ENCODE results near the gene SFXN5.

Gene SFXN5

DNA sequence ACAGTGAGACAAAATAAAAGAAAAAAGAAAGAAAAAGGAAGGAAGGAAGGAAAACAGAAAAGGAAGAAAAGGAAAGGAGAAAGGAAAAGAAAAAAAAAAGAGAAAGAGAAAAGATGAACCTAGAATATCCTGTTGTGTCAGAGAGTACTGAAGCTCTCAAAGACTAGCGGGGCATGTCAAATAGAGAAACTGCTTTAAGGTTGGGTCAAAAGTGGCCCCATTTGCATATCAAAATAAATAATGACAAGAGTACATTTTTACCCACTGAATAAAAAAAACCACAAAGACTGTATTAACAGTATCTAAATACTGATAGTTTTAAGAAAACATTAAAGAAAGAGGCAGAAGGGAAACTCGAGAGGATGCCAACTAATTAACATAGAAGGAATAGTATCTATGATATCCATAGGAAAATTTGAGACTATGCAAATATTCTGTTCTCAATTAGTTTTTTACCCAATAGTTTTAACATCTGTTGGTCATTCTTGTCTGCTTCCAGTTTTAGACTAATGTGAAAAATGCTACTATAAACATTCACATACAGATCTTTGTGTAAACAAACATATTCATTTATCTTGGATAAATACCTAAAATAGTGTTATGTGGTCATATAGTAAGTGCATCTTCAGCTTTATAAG lies 53.2 kb downstream of the SFXN5 start:
- no peak for DNase-seq

DNA sequence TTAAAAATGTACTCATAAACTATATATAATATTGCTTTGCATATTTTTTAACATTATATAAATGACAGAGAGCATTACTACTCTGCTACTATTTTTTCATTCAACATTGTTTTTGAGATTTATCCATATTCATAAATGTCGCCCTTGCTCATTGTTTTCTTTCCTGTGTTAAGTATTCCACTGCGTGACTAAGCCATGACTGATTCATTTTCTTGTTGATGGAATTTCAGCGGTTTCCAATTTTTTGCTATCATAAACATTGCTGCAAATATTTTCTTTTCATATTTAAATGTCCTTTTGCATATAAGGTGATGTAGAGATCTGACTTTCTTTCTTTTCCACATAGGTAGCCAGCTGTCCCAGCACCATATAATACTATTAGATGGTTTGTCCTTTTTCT lies 57.6 kb downstream of the SFXN5 start:
- DNase-seq: no peak

DNA sequence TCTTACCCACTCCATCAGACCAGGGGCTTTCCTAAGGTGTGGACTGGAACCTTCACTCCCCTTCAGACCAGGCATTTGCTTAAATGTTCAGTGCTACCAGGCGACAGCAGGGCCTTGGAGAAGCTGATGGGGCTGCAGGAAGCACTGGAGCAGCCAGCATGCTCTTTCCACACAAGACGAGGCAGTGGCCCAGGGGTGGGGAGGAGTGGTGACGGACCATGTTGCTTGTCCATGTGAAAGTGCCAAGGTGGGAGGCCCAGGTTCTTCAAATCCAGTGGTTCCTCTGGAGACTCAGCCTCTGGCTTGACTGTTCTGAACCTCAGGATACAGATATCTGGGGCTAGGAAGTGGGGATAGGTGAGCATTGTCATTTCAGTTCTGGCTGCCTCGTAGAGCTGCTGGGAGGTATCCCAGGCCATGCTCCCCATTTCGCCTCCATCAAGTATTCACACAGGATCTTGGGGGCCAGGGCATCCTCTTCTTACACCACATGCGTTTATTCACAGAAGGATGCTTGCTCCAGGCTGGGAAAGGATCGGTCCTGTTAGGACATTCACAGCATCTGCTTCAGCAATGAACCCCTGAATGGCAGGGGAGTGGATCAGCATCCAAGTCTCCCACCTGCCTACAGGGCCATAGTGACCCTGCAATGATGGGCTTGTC lies 62.2 kb downstream of the SFXN5 start:
- DNase-seq: no peak

DNA sequence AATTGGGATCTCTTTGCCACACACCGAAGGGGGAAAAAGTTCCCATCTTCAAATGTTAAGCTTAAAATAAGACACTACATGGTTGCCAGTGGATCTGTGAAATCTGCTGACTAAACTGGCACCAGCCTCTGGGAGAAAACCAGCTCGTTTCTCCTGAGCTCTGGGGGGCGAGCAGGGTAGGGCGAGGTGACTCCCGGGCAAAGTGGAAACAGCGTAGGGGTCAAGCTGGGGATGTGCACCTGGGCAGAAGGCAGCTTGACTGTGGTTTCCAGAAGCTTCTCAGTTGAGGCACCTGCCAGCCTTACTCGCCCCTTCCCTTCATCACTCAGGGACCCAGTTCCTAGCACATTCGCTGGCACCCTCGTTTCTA lies 62.8 kb downstream of the SFXN5 start:
- DNase-seq: no peak

DNA sequence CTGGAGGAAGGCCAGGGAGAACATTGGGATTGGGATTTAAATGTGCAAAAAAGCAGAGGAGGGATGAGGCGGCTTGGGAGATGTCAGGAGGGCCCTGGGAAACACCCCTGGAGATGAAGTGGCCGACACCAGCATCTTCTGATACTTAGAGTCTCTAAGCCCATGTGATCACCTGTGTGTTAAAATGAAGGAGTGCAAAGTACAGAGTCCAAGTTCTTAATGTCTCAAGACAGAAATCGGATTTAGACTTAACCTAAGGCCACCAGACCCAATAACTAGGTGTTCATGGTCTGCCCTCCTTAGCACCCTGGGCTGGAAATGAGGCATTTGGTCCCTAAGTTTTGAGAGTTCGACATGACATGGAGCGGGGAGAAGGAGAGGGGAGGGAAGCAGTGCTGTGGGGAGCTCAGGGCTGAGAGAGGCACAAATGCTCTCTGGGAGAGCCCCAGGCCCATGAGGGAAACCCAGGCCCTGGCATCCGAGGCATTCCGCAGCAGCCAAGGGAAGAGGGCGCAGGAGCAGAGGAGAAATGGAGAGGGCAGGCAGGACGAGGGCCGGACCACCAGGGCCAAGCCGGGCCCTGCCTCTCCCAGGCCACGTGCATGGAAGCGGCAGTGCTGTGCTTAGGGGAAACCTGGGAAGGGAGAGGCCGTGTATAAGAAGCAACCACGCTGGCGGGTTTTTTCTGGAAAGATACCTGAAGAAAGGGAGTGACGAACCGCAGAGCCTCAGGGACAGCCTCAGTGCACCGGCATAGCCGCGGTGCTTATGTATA lies 63.3 kb downstream of the SFXN5 start:
- DNase-seq: no peak

DNA sequence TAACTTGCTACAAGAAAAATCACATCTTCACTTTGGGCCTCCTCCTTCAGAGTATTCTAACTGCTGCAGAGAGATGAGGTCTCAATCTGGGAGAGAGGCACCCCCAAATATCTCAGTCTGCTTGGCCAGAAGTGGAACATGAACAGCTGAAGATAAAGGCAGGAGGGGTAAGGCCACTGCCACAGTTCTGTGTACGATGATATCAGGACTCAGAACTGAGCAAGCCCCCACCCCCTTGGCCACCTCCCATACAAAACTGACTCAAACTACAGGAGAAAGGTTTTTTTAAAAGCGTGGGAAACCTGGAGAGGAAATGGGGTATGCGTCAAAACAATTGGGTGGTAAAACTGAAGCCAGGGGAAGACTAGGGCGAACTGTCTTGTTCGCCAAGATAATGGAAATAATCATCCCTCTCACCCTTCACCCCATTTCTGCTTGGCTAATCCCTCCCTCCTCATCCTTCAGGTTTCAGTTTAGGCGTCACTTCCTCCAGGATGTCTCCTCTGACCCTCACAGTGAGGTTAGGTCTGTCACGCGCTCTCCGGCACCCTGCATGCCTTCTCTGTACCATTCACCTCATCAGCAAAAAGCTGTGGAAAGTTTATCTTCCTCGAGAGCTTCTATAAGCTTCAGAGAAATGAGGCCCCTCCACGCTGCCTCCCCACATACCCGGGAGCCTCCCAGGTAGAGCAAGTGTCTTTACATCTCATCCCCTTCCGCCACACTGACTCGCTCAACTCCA lies 64.4 kb downstream of the SFXN5 start:
- DNase-seq: no peak

DNA sequence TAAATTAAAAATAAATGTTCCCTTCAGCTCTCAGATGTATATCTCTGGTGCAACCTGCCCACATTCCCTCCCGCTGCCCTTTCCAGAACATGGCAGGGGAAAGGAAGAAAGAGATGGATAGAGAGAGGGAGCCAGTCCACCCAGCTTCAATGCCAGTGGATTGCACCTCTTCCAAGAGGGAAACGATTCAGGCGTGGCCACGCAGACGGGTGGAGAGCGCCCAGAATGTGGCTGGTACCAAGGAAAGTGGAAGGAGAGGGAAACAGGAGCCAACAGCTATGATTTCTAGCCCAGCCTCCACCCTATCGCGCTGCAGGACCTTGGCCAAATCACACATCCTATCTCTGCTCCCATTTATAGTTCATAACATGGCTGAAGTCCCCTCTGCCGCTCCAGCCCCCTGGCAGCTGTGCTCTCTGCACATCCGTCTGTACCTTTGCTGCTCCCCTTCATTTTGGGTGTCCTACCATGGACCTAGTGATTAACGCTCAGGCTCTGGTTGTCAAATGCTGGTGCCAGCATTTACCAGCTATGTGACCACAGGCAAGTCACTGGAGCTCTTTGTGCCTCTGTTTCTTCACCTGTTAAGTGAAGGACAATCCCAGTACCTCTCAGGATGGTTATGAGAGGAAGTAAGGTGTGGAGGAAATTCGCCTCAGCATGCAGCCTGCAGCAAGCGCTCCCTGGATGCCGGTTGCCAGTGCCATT lies 66.5 kb downstream of the SFXN5 start:
- DNase-seq: no peak

DNA sequence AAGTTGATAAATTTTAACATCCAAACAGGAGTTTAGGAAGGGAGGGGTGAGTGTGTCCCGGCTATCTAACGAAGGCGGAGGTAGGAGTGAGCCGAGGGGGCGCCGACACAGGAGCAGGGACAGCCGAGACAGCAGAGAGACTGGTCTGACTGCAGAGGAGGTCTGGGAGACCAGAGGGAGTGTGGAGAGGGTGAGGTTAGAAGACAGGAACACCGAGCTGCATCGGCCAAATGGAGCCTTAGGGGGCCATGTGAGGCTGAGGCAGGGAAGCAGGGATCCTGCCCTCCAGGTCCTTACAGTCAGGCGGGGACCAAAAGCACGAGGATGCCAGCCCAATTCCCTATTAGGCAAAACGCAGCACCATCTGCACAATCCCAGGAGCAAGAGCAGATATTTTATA lies 67.0 kb downstream of the SFXN5 start:
- DNase-seq: no peak

DNA sequence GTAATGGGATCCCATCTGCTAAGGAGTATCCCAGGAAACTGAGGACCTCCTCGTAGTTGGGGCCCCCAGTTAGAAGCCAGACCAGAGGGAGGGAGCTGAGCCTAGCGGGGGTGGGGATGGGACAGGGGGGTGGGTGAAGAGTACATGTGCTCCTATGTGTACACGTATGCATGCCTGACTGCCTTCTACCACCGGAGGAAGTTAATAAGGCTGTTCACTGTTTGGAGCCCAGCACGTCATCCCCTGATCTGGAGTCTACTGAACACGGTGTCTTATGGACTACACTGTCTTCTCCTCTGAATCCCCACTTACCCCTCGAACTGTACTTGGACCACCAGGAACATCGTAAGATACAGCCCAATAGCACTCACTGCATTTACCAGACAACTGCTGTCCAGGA lies 68.5 kb downstream of the SFXN5 start:
- DNase-seq: no peak

DNA sequence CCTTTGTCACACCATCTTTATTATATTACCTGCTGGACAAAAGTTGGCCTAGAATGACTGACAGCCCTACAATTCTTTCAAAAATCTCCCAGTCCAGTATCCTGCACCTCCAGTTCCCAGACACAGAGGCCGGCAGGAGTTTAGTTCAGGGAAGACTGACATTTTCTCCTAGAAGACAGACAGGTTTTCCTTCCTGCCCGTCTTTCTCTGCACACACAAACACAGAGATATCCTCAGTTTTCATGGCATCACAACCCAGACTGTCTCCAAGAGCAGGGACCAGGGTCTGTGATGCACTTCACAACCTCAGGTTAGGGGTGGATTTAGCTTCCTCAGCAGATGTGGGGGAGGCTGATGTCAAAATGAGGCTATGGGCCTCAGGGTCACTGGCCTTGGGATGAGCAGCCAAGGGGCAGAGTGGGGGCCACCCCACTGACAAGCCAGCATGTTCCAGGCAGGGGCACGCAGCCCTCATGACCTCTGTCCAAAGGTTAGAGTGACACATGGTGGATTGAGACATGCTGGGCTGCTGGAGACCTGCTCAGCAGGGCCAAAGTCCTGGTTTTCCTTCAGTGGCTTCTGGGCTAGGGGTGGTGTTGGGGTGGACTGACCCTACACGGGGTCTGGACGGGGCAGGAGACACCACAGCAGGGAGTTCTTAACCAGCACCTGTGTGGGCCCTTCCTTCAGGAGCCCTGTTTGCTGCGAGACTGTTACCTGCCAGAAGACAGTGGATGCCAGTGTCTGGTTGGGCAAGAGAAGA lies 70.5 kb downstream of the SFXN5 start:
- DNase-seq: no peak

DNA sequence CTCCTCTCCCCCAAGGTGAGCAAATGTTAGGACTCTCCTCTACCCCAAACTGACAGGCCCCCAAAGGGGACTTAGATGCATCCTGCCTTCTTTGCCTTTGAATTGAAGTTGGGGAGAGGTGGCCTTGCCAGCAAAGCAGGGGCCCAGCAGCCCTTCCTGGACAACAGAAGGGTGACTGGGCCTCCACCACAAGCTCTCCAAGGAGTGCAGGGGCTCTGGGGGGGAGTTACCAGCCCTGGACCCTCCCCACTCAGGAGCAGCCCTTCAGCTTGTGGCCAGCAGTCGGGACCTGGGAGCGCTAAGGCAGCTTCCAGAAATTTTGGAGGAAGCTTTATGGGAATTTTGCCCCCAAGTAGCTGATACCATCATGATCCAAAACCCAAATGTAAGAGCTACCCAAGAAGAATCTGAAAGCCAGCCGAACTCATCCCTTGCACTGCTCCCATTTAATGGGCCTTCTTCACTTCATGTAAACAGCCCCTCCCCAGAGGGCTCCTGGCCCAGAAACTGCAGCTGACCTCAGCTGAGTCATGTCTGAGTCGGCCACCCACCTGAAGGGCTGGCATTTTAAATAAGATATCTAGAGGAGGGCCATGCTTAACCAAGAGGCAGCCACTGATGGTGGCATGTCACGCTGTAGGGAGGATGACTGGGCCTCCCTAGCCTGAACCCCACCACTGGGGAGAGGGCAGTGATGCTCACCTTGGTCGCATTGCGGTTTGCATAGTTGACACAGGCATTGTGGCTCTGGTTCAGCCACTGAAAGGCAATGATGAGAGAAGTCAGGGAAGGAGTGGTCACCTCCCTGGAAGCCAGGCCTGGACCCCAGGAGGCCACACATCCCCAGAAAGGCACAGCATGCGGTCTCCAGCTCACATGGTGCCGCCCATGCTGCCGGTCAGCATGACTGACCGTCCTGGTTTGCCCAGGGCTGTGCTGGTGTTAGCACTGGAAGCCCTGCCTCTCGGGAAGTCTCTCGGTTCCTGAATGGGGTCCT lies 71.5 kb downstream of the SFXN5 start:
- DNase-seq: no peak

DNA sequence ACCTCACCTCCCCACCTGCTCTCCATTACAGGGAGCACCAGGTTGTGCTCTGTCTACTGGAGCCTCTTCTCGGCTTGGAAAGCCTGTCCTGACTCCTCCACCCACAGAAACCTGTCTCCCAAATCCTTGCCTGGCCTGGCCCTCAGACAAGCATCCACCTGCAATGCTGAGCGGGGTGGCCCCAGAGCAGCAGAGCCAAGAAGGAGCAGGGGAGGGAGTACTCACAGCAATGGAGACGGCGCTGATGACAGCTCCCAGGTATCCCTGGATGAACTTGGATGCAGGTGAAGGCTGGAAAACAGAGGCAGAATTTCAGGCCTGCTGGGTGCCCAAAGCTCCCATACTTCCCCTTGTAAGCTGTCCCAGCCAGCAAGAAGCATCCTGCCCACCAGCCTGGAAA lies 72.8 kb downstream of the SFXN5 start:
- DNase-seq: no peak

DNA sequence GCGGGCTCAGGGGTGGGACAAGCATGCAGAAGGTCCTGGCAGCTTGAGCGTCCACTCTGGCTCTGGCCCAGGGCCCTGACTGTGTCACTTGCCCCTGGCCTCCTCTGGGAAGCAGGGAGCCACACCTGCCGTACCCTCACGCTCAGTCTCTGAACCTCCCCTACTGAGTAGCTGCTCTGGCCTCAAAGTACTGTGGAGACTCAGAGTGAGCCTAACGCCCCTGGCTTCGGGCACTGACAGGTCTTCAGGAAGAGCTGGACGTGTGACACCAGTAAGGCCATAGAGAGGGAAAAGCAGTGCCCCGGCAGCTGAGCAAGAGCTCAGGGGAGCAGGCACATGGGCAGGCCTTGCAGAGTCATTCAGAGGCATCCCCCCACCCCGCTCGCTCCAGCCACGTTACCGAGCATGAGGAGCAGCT lies 73.3 kb downstream of the SFXN5 start:
- no peak for DNase-seq

DNA sequence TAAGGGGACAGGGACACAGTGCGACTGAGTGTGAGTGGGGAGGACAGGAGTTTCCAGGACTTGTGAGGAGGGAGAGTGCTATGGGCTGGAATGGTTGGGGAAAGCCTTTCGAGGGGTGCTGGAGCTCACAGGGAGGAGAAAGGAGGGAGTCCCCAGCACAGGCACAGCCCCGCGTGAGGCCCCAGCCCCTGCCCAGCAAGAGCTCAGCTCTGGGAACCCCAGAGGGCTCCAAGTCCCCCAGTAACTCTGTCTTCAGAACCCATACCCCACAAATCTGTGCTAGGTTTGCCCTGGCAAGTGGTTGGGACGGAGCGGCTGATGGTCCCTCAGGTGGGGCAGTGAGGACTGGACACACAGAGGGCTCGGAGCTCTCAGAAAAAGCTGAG lies 75.4 kb downstream of the SFXN5 start:
- DNase-seq: no peak

DNA sequence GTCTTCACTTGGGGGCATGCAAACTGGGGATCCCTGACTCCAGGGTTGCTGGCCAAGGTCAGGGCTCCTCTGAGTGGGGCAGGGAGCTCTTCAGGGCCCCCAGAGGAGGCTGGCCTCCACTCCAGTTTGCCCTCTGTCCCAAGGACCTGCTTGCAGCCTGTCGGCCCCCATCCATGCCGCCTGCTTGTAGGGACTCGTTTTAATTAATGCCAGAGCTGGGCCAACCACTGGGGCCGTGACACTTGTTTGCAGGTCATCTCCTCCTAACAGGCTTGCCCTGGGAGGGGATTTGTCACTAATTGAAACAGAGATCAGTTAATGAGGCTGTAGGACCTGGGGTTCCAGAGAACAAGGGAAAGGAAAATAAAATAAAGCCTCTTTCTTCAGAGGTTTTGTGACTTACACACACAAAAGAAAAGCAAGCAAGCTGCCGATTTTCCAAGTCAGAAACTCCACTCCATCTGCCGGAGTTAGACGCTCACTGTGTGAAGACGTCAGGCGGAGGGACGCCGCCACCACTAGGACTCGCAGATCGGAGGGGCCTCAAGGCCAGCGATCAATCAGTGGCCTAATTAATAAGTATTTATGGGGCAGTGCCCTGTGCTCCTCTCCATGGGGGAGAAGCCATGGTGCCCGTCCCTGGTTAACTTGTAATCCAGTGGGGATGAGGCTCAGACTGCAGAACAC lies 75.9 kb downstream of the SFXN5 start:
- DNase-seq: no peak

DNA sequence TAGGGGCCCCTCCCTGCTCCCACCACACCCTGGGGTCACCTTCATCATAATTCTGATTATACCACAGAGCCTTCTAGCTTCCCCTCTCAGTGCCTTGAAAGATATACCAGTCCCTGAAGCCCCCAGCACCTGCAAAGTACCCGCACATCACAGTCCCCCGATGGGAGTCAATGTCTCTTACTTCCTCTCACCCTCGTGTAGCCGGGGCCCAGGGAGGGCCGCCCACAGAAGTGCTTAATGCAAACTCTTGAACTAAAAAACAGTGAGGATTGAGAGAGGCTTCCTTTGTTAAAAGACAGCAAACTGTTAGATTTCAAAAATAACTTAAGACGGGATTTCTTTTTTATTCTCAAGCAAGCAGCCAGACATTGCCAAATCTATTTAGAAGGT lies 76.5 kb downstream of the SFXN5 start:
- no peak for DNase-seq

DNA sequence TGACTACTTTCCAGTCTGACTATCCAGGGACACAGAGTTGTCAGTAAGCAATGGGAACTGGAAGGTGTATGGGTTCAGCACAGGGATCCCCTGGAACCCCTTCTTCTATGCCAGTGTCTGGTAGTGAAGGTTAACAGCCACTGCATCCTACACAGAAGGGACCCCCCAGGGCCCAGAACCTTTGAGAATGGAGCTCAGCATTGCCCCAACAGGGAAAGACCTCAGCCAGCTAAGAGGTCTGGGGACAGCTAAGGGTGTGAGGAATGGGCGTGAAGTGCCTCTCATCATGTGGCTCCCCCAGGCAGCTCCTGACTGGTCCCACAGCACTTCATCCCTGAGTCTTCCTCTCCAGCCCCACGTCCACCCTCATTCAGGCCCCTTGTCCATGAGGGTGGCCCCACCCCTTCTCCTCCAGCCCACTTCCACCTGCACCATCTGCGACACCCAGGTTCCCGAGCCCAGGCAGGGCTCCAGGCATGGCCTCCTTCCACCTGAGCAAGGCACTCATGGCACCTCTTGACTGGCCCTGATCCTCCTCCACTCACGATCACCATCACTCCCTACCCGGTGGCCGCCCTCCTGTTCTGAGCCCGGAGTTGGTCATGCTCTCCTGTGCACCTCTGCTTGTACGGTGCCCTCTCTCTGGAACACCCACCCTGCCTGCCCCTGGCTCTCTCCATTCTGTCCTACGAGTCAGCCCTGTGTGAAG lies 77.1 kb downstream of the SFXN5 start:
- DNase-seq: no peak

DNA sequence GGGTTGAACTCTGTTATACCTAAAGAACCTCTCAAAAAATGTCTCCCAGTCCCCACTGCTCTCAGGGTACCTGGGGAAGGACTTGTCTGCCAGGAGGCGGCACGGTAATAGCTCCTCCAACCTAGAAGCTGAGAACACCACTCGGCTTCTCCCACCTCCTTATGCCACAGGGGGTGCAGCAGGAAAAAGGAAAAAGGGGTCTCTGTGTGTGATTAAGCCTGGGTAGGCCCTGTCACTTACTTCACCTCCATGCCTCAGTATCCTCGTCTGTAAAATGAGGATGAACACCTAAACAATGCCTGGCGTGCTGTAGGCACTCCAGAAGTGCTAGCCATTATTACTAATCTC lies 77.6 kb downstream of the SFXN5 start:
- no peak for DNase-seq

DNA sequence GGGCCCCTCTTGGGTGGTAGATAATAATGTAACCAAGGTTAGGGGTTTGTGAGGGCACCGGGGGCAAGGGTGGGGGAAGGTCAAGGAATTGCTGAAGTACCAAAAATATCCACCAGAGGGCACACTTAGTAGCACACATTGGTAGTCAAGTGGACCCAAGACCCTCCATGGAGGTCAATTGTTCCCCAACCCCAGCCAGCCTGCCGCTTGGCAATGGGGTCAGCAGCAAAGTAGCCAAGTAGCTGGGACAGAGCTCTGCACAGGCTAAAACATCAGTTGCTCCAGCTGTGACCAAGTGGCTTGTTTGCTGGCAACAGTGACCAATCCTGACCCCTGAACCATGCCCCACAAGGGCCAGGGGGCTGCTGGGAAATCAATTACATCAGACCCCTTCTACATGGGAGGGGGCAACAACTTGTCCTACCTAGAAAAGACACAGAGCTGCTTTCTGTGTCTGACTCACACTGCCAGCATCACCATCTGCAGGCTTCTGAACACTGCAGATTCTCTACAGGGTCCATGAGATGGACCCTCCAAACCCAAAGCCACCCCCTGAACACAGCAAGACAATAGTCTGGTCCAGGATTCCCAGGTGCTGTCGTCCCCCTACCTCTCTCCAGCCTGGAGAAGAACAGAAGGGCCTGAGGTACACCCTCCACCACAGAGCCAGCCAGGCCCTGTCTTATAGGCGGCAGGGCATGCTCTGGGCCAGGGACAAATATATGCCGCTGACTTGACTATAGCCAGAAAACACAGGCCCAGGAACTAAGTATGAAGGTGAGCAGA lies 78.2 kb downstream of the SFXN5 start:
- no peak for DNase-seq
